GM18498 (cell line): ENCODE results near the gene UGT2B7.

Experiments
- ATAC-seq: cut with Tn5 transposase; IDR thresholded peaks from one replicate; pipeline ENCODE4 v1.9.1; 2021; ENCODE audit warnings: mild to moderate bottlenecking, moderate library complexity; ENCODE audit not compliant: unreplicated experiment

Gene UGT2B7

DNA sequence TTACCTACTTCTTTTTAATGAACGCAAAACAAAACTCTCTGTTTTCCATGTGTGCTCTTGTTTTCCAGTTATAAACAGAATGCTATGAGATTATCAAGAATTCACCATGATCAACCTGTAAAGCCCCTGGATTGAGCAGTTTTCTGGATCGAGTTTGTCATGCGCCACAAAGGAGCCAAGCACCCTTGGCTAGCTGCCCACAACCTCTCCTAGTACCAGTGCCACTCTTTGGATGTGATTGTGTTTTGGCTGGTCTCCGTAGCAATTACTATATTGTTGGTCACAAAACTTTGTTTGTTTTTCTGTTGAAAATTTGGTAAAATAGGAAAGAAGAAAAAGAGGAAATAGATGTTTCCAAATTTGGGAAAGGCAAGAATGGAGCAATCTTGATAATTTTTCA lies 51.1 kb downstream of the UGT2B7 start:
- ATAC-seq = no peak

DNA sequence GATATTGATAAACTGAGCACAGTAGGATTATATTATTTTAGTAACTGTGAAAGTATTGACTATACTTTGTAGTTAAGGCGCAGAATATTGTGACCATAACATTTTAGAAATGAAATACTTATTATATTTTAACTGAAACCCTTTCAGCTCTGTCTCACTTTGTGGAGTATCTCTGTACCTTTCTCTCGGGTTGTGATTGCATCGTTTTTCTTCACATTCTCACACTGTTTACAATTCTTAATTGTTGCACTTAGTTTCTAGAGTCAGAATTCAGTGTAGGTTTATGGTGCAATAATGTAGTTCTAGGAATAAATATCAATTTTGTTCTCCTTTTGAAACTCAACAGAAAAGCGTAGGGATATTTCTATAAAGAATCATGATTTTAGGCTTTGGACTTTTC lies 57.7 kb downstream of the UGT2B7 start:
- ATAC-seq = no peak

DNA sequence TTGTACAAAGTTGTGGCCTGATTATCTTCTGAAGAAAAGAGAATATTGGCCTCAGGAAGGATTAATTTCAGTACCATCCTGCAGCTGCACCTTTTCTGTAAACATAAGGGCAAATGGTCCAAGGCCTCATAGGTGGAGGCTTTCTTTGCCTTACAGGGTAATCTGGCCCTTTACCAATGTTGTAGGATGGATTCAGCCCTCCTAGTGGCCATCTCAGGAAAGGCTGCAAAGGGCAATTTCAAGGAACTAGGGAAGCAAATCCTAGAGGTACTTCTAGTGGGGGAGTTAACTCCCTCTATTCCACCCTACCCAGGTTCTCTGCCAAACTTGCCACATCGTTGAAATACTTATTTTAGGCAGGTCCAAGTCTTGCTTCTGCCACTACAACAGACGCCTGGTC lies 60.6 kb downstream of the UGT2B7 start:
- ATAC-seq = no peak
